Measurements from ENCODE around the gene NRXN3. TPM values are rescaled to one million over a fixed set of nuclear protein-coding genes. Genes with fewer than 3 reads are reported as not detected.
A peak's percentile ranks its signal among the peaks of the same experiment; 100 is the strongest.

The NRXN3 gene
- total and polyA plus RNA-seq, 7 donors, result 0.06 to 0.74 (median 0.15) TPM

DNA sequence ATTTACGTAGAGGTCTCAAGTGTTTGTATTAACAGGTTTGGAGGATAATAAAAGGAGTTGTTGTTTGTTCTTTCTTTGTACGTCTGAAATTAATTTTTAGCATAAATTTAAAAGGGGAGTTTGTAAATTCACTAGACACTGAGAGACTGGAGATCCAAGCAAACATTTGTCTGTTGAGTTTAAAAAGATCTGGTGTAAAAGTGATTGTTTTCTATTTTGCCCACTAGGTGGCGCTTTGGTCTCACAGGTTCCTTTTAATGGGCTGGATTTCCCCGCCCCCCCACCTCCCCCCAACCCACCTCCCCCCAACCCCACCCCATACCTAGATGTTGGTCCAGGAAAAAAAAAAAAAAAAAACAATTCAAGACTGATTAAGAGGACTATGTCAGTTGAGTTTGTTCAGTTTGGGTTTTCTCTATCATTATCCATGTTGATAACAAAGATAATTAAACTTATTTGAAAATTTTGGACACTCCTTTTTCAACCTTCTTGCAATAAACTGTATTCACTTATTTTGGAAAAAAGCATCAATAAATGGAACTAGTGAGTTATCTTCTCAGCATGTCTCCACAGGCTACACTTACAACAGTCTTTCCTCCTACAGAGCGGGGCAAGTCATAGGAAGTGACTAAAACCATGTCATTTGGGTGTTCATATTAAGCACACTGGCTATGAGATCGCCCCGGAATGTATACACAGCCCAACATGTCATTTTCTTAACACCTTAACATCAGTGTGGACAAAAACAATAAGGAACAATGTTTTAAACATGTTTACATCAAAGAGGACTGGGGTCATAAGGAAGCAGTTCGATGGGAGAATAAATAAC lies 841.1 kb downstream of the NRXN3 start:
- ATAC-seq, result no peak
- WGBS, 3 donors, result 49 to 59% (median 52%) methylated on average over 8 of the region's 8 CpGs
- Histone ChIP-seq H3K27me3 (ENCODE audit: insufficient read depth in 3 of 3, low read length in 2 of 3) (no peaks in the 10 kb centered on the region), H3K4me1 (no peaks in the 10 kb centered on the region), H3K9me3 (no peaks in the 10 kb centered on the region), H3K36me3 (ENCODE audit: insufficient read depth in 1 of 2, low read depth in 1 of 2) (no peaks in the 10 kb centered on the region), H3K4me3 (no peak overlapping the region), H3K27ac (no peak overlapping the region)
- no peak for DNase-seq
- intact Hi-C loops (cut with DNase I), result no loop called here
- TF ChIP-seq, protein P1, sequence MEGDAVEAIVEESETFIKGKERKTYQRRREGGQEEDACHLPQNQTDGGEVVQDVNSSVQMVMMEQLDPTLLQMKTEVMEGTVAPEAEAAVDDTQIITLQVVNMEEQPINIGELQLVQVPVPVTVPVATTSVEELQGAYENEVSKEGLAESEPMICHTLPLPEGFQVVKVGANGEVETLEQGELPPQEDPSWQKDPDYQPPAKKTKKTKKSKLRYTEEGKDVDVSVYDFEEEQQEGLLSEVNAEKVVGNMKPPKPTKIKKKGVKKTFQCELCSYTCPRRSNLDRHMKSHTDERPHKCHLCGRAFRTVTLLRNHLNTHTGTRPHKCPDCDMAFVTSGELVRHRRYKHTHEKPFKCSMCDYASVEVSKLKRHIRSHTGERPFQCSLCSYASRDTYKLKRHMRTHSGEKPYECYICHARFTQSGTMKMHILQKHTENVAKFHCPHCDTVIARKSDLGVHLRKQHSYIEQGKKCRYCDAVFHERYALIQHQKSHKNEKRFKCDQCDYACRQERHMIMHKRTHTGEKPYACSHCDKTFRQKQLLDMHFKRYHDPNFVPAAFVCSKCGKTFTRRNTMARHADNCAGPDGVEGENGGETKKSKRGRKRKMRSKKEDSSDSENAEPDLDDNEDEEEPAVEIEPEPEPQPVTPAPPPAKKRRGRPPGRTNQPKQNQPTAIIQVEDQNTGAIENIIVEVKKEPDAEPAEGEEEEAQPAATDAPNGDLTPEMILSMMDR (IDR thresholded peaks at IDR 0.05), result peak; percentile 35

DNA sequence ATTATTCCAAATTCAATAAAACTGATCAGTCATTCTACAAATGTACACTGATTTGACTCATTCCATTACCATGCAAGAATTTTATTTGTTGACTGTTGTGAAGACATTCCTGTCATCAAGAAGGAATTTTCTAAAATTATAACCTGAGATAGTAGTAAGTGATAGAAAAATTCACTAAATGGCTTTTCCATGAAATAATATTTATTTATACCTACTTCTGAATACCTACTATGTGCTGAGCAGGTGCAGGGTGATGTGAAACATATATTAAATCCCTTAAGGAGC lies 841.7 kb downstream of the NRXN3 start:
- TF ChIP-seq, protein P1 (IDR thresholded peaks at IDR 0.05), result no peak
- no peaks in the 10 kb centered on the region for H3K9me3 ChIP-seq
- ATAC-seq, result no peak
- no peak for DNase-seq
- intact Hi-C loops (cut with DNase I), result no loop called here
- no peaks in the 10 kb centered on the region for H3K36me3 ChIP-seq (ENCODE audit: insufficient read depth in 1 of 2, low read depth in 1 of 2)
- no peaks in the 10 kb centered on the region for H3K27me3 ChIP-seq (ENCODE audit: insufficient read depth in 3 of 3, low read length in 2 of 3)
- no peak overlapping the region for H3K27ac ChIP-seq
- no peaks in the 10 kb centered on the region for H3K4me1 ChIP-seq
- H3K4me3 ChIP-seq, result no peak overlapping the region

DNA sequence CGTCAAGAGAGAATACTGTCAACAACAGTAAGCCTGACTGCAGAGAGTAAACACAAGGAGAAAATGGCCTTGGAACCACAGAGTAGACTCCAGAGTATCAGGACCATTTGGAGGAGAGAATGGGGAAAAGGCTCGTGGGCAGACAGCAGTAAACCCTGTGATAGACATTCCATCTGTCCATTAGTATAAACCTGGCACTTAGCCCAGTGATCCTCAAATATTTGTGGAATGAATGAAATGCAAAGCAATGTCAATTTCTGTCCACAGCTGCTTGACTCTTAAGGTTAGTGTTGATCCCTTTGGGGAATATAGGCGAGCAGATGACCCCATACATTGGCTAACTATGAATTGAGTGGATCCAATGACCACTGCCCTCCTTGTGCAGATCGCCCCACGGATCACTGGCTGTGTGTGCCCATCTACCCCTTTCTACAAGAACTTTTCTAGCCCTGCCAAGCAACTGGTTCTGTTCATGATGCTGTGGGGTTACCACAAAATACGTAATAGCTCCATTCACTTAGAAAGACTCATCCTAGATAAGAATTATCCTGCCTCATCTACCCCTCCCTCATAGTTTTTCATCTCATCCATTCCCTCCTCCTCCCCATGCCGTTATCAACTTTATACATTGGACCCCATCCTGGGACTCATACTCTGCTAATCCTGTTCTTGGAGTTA lies 846.8 kb downstream of the NRXN3 start:
- H3K4me1 ChIP-seq, result no peaks in the 10 kb centered on the region
- no peak overlapping the region for H3K4me3 ChIP-seq
- DNase-seq (no peak), ATAC-seq (no peak)
- no peaks in the 10 kb centered on the region for H3K9me3 ChIP-seq
- H3K27me3 ChIP-seq (ENCODE audit: insufficient read depth in 3 of 3, low read length in 2 of 3), result no peaks in the 10 kb centered on the region
- no peak overlapping the region for H3K27ac ChIP-seq
- H3K36me3 ChIP-seq (ENCODE audit: insufficient read depth in 1 of 2, low read depth in 1 of 2), result no peaks in the 10 kb centered on the region
- 30 to 36% (median 35%) methylated on average over 7 of the region's 7 CpGs for WGBS, 3 donors
- intact Hi-C loops (cut with DNase I), result no loop called here
- TF ChIP-seq, protein P1 (IDR thresholded peaks at IDR 0.05), result no peak

DNA sequence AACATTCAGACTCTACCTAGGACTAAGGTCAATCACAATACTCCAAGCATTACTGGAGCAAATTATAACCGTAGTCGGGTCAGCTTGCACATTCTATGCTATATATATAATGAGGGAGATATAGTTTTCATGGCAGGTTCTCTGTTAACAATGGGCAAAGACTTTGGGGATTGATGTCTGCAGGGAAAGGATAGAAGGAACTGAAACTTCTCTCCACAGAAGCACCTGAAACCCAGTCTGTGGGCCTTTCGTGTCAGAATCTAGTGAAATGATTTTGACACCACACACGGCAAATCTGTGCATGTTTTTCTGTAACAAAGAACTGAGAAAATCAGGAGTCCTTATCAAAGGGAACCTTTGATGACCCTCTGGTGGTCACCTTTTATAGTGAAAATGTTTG lies 847.4 kb downstream of the NRXN3 start:
- DNase-seq, result no peak
- no peaks in the 10 kb centered on the region for H3K4me1 ChIP-seq

More for the DNA sequence above, 847.4 kb downstream of the NRXN3 start:
- Histone ChIP-seq H3K27ac (no peak overlapping the region), H3K9me3 (no peaks in the 10 kb centered on the region), H3K36me3 (ENCODE audit: insufficient read depth in 1 of 2, low read depth in 1 of 2) (no peaks in the 10 kb centered on the region), H3K27me3 (ENCODE audit: insufficient read depth in 3 of 3, low read length in 2 of 3) (no peaks in the 10 kb centered on the region), H3K4me3 (no peak overlapping the region)
- 88 to 96% (median 92%) methylated on average over 4 of the region's 4 CpGs for WGBS, 3 donors
- TF ChIP-seq, protein P1 (IDR thresholded peaks at IDR 0.05), result no peak
- intact Hi-C loops (cut with DNase I), result no loop called here
- no peak for ATAC-seq

Measured in psoas muscle (tissue), 8 donors.